Parathyroid adenoma (tissue), 2 donors: Measurements from ENCODE around the gene TMEM141.

ENCODE experiments used
- H2AFZ ChIP-seq: fragments of 300-600 bp; sonication (generic); one replicate; pipeline ENCODE4 v1.7.0; 2017; ENCODE audit warnings: antibody characterized with exemption, mild to moderate bottlenecking
- H3K27ac ChIP-seq: fragments of 300-600 bp; sonication (generic); one replicate; pipeline ENCODE4 v1.7.0; 2017
- H3K27me3 ChIP-seq: fragments of 300-600 bp; sonication (generic); one replicate; pipeline ENCODE4 v1.7.0; 2017; ENCODE audit warnings: low read length; ENCODE audit not compliant: control insufficient read depth, insufficient read depth
- H3K36me3 ChIP-seq: fragments of 300-600 bp; sonication (generic); one replicate; pipeline ENCODE4 v1.7.0; 2017; ENCODE audit warnings: low read length; ENCODE audit not compliant: control insufficient read depth, insufficient read depth
- H3K4me1 ChIP-seq: fragments of 300-600 bp; sonication (generic); one replicate; pipeline ENCODE4 v1.7.0; 2017; ENCODE audit warnings: control low read depth
- H3K4me2 ChIP-seq: fragments of 300-600 bp; sonication (generic); one replicate; pipeline ENCODE4 v1.7.0; 2017; ENCODE audit warnings: low read length
- H3K4me3 ChIP-seq: fragments of 300-600 bp; sonication (generic); one replicate; pipeline ENCODE4 v1.7.0; 2017; ENCODE audit warnings: low read depth, low read length
- H3K79me2 ChIP-seq: fragments of 300-600 bp; sonication (generic); one replicate; pipeline ENCODE4 v1.7.0; 2017; ENCODE audit warnings: control low read depth
- H3K9ac ChIP-seq: fragments of 300-600 bp; sonication (generic); one replicate; pipeline ENCODE4 v1.7.0; 2017; ENCODE audit warnings: mild to moderate bottlenecking
- H3K9me3 ChIP-seq: fragments of 300-600 bp; sonication (generic); one replicate; pipeline ENCODE4 v1.7.0; 2017; ENCODE audit warnings: low read length; ENCODE audit not compliant: control insufficient read depth
- TF ChIP-seq, protein P1 (sequence below): fragments of 300-600 bp; sonication (generic); IDR thresholded peaks from one replicate; pipeline ENCODE4 v1.7.0; 2017; ENCODE audit warnings: antibody characterized with exemption, mild to moderate bottlenecking
- donor health status: primary hyperparathyroidism.

Gene TMEM141

DNA sequence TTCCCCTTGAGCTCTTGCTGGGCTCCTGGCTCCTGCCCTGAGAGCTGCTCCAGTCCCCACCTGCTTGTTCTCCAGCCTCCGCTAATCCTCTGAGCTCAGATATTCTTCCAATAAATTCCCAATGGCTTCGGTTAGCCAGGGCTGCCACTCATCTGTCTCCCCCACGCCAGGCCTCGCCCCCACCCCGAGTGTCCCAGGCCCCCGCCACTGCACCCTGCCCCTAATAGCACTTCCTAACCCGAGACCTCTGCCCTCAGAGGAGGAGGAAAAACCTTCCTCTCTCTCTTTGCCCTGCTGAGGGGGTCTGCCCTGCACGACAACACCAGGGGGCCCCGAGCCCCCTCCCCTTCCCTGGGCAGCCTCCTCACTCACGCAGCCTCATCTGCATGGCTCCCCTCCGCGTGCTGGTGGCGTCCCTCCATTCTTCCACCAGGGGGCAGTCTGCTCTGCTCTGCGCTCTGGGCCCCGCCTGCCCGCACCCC, 21.4 kb upstream of the TMEM141 start:
- Histone ChIP-seq H3K27ac (no peak overlapping the region), H3K9me3 (no peaks in the 10 kb centered on the region), H3K36me3 (no peaks in the 10 kb centered on the region), H3K27me3 (no peaks in the 10 kb centered on the region), H3K4me2 (no peak overlapping the region), H3K79me2 (no peaks in the 10 kb centered on the region), H2AFZ (no peak overlapping the region), H3K9ac (no peak overlapping the region), H3K4me3 (no peak overlapping the region), H3K4me1 (no peaks in the 10 kb centered on the region)
- TF ChIP-seq, protein P1, sequence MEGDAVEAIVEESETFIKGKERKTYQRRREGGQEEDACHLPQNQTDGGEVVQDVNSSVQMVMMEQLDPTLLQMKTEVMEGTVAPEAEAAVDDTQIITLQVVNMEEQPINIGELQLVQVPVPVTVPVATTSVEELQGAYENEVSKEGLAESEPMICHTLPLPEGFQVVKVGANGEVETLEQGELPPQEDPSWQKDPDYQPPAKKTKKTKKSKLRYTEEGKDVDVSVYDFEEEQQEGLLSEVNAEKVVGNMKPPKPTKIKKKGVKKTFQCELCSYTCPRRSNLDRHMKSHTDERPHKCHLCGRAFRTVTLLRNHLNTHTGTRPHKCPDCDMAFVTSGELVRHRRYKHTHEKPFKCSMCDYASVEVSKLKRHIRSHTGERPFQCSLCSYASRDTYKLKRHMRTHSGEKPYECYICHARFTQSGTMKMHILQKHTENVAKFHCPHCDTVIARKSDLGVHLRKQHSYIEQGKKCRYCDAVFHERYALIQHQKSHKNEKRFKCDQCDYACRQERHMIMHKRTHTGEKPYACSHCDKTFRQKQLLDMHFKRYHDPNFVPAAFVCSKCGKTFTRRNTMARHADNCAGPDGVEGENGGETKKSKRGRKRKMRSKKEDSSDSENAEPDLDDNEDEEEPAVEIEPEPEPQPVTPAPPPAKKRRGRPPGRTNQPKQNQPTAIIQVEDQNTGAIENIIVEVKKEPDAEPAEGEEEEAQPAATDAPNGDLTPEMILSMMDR: peak; percentile 14

DNA sequence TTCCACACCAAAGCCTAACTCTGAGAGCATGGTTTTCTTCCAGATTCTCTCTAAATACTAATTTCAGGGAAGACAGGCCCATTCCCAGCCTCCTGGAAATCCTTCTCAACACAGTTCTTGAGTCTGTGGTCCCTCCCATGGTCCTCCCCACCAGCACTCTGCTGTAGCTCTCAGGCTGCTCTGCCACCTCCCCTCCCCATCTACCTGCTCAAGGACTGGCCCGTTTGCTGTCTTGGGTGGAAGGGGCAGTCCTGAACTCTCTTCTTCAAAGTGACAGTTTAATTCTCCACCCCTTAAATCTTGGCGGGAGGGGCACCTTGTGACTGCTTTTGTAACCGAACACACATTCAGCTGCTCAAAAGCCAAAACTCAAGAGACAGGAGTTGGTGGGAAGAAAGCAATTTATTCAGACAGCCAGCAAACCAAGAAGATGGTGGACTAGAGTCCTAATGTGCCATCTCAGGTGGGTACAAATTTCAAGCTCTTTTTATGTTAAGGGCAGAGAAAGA, 19.2 kb upstream of the TMEM141 start:
- no peak overlapping the region for H3K9ac ChIP-seq
- H3K36me3 ChIP-seq: no peaks in the 10 kb centered on the region
- no peaks in the 10 kb centered on the region for H3K9me3 ChIP-seq
- no peak overlapping the region for H2AFZ ChIP-seq
- H3K27me3 ChIP-seq: no peaks in the 10 kb centered on the region
- H3K4me1 ChIP-seq: no peaks in the 10 kb centered on the region
- TF ChIP-seq, protein P1: no peak
- no peaks in the 10 kb centered on the region for H3K79me2 ChIP-seq
- H3K27ac ChIP-seq: no peak overlapping the region
- H3K4me2 ChIP-seq: no peak overlapping the region
- H3K4me3 ChIP-seq: no peak overlapping the region

DNA sequence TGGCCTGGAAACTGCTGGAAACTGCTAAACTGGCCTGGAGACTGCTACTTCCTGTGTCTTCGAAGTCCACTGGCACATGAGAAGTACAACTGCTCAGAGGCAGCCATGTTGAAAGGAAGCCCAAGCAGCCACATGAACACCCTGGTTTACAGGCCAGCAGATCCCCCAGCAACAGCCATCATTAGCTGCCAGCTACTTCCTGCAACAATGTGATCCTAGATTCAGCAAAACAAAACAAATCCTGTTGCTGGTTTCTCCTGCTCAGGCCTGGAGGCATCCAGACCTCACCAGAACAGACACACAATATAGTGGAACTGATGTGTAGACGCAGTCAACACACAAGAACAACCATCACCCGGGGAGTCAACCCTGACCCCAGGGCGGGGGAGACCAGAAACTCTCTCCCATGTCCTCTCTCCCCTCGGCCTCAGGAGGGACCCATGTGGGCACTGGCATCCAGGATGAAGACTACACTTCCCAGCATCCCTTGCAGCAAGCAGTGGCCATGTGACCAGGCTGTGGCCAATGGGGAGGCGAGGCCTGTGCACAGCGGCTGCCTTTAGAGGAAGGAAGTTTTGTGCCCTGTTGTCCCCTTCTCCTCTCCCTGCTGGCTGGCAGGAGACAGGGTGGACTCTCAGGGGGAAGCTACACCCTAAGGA, 17.6 kb upstream of the TMEM141 start:
- Histone ChIP-seq H3K36me3 (no peaks in the 10 kb centered on the region), H3K4me1 (no peaks in the 10 kb centered on the region), H3K9ac (no peak overlapping the region), H3K27ac (no peak overlapping the region), H3K4me2 (no peak overlapping the region), H2AFZ (no peak overlapping the region), H3K9me3 (no peaks in the 10 kb centered on the region), H3K27me3 (no peaks in the 10 kb centered on the region), H3K79me2 (no peaks in the 10 kb centered on the region), H3K4me3 (no peak overlapping the region)
- TF ChIP-seq, protein P1: no peak

DNA sequence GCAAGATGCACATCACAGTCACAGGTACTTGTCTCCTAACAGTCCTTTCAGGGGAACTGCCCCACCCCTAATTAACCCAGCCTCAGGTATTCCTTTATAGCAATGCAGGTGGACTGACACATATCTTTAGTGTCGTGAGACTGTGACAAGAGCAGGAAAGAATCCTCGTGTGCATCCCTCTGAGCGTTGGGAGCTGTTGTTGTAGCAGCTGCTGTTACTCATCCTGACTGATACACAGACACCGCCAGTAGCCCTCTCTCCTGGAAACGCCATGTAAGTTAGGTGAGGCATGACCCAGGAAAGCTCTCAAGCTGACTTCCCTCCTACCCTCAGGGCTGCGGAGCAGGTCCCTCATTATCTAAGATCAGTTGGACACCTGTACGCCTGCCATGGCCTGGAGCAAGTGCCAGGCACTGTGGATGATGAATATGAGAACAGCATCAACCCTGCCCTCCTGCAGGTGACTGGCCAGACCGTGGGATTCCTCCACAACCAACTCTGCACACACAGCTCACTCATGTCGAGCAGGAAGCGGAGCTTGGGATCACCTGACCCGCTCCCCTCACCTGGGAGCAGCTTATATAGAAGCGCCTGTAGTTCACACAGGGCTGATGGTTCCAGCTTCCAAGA, 16.6 kb upstream of the TMEM141 start:
- Histone ChIP-seq H3K27ac (no peak overlapping the region), H3K9ac (no peak overlapping the region), H3K4me3 (no peak overlapping the region), H3K36me3 (no peaks in the 10 kb centered on the region), H3K27me3 (no peaks in the 10 kb centered on the region), H2AFZ (no peak overlapping the region), H3K9me3 (no peaks in the 10 kb centered on the region), H3K79me2 (no peaks in the 10 kb centered on the region), H3K4me2 (no peak overlapping the region), H3K4me1 (no peaks in the 10 kb centered on the region)
- TF ChIP-seq, protein P1: no peak
